Adrenal gland (tissue), 5 donors: Measurements from ENCODE around the gene NRIP3.

Source experiments
- CTCF ChIP-seq, 6 experiments: fragments of 450-650 bp in 4 of 6; fragments of 200-600 bp in 2 of 6; sonication (generic) in 1 of 6; IDR thresholded peaks; 1 replicate in 5 of 6; 2 replicates in 1 of 6; pipeline versions ENCODE4 v1.5.1 to v1.8.0; 2016 to 2021; ENCODE audit warnings: antibody characterized with exemption in 6 of 6, mild to moderate bottlenecking in 2 of 6, moderate library complexity in 1 of 6
- POLR2A ChIP-seq, 2 donors: fragments of 450-650 bp; IDR thresholded peaks; one replicate each; pipeline ENCODE4 v1.6.1; 2017; ENCODE audit warnings: antibody characterized with exemption in 2 of 2, mild to moderate bottlenecking in 2 of 2, moderate library complexity in 1 of 2
- donor health status: DM: no; HTN: no; CAD: no.

- TF ChIP-seq POLR2A (IDR thresholded peaks at IDR 0.05), result no peak
- TF ChIP-seq CTCF (IDR thresholded peaks at IDR 0.05), result no peak
Measured at GRCh38 chr11:9030601-9031000, 26.8 kb upstream of the NRIP3 start.
